ENCODE results near the gene ROR1.

DNA sequence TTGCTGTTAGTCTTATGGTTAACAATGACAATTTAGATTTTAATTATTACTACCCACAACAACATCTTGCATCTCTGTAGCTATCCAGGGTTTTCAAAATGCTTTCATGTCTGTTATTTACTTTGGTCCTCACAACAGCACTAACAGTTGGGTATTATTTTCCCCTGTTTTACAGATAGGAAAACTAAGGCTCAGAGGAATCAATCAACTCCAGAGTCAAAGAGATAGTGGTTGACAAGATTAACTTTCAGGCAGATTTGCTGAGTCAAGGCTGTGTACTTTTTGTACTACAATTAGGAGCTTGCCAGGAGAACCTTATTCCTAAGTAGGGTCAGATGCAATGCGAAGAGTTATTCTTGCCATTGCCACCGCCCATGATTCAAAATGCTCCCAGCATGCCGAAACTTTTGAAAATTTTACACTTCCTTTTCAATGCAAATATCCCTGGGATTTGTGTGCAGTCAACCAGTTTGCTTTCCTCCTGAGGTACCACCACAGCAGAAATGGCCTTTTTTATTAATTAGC, 49.4 kb upstream of the ROR1 start:
- no peak for TF ChIP-seq ELF1 (IDR thresholded peaks at IDR 0.05; ENCODE audit: borderline replicate concordance, low read depth)
- TF ChIP-seq CTCF (IDR thresholded peaks at IDR 0.05 in 2 of 3, conservative IDR thresholded peaks at IDR 0.05 in 1 of 3; ENCODE audit: borderline replicate concordance in 1 of 3, insufficient read depth in 1 of 3, low read depth in 2 of 3, low read length in 2 of 3): no peak
- TF ChIP-seq MAX (IDR thresholded peaks at IDR 0.05): no peak
- no peak for TF ChIP-seq YY1 (IDR thresholded peaks at IDR 0.05; ENCODE audit: extremely low read depth, insufficient replicate concordance, low read depth, low read length)
- no peak for TF ChIP-seq POLR2A (IDR thresholded peaks at IDR 0.05; ENCODE audit: borderline replicate concordance, extremely low read depth, insufficient read depth, insufficient read length)

All from HCT116 (cell line).